GM12878 (cell line): Measurements from ENCODE around the gene ESR2.

ENCODE experiments used
- ATF7 ChIP-seq: fragments of 450-650 bp; IDR thresholded peaks from 2 replicates; pipeline ENCODE4 v1.6.1; 2016; ENCODE audit warnings: low read depth, mild to moderate bottlenecking
- CTCF ChIP-seq, 3 experiments: IDR thresholded peaks in 2 of 3; conservative IDR thresholded peaks in 1 of 3; 2 replicates each; pipeline ENCODE4 v1.5.1; 2011; ENCODE audit warnings: low read depth in 3 of 3, low read length in 3 of 3, mild to moderate bottlenecking in 3 of 3, control low read depth in 2 of 3, moderate library complexity in 2 of 3, inconsistent platforms in 1 of 3, mixed read lengths in 1 of 3; ENCODE audit not compliant: control insufficient read depth in 2 of 3, insufficient read depth in 1 of 3; ENCODE audit errors: extremely low read depth in 1 of 3
- E2F4 ChIP-seq: IDR thresholded peaks from 2 replicates; pipeline ENCODE4 v1.6.1; 2012; ENCODE audit warnings: low read depth, low read length, improper control_type of control experiment
- EP300 ChIP-seq, 2 experiments: fragments of 150-350 bp in 1 of 2; IDR thresholded peaks; 2 replicates each; pipeline ENCODE4 v1.6.1; 2011 to 2012; ENCODE audit warnings: low read depth in 2 of 2, low read length in 2 of 2, borderline replicate concordance in 1 of 2, improper control_type of control experiment in 1 of 2, inconsistent platforms in 1 of 2; ENCODE audit not compliant: control insufficient read depth in 1 of 2
- EZH2 ChIP-seq: IDR thresholded peaks from 2 replicates; pipeline ENCODE4 v1.6.1; 2012; ENCODE audit warnings: low read depth, mild to moderate bottlenecking, control low read depth, inconsistent platforms, low read length, borderline replicate concordance; ENCODE audit not compliant: control insufficient read depth
- GABPA ChIP-seq: IDR thresholded peaks from 2 replicates; pipeline ENCODE4 v1.6.1; 2014; ENCODE audit warnings: antibody characterized with exemption, low read depth, mild to moderate bottlenecking, inconsistent platforms
- MYC ChIP-seq: IDR thresholded peaks from 2 replicates; pipeline ENCODE4 v1.6.1; 2011; ENCODE audit warnings: mild to moderate bottlenecking, low read length, moderate library complexity, inconsistent platforms; ENCODE audit not compliant: insufficient read depth, insufficient replicate concordance, insufficient read length, severe bottlenecking
- NBN ChIP-seq: fragments of 450-650 bp; IDR thresholded peaks from 2 replicates; pipeline ENCODE4 v1.6.1; 2016
- PBX3 ChIP-seq: IDR thresholded peaks from 2 replicates; pipeline ENCODE4 v1.6.1; 2011; ENCODE audit warnings: mild to moderate bottlenecking, low read depth, low read length, moderate library complexity; ENCODE audit not compliant: insufficient replicate concordance
- SRF ChIP-seq, 2 experiments: IDR thresholded peaks; 2 replicates each; pipeline ENCODE4 v1.6.1; 2011; ENCODE audit warnings: low read depth in 2 of 2, low read length in 2 of 2, mild to moderate bottlenecking in 1 of 2, moderate library complexity in 1 of 2

- TF ChIP-seq SRF (IDR thresholded peaks at IDR 0.05; ENCODE audit: low read depth in 2 of 2, low read length in 2 of 2) (no peak), CTCF (IDR thresholded peaks at IDR 0.05 in 2 of 3, conservative IDR thresholded peaks at IDR 0.05 in 1 of 3; ENCODE audit: control insufficient read depth in 2 of 3, extremely low read depth in 1 of 3, insufficient read depth in 1 of 3, low read depth in 3 of 3, low read length in 3 of 3) (no peak), EZH2 (no peak), NBN (no peak), ATF7 (no peak), PBX3 (no peak), MYC (no peak), EP300 (IDR thresholded peaks at IDR 0.05; ENCODE audit: borderline replicate concordance in 1 of 2, control insufficient read depth in 1 of 2, low read depth in 2 of 2, low read length in 2 of 2) (no peak), GABPA (no peak), E2F4 (no peak)
Observed at GRCh38 chr14:64149921-64150320, 144.2 kb downstream of the ESR2 start.
